Panc1 (cell line): ENCODE measurements around the gene LYPD4. TPM values are rescaled to one million over a fixed set of nuclear protein-coding genes. Genes with fewer than 3 reads are reported as not detected.

Experiments used
- ATAC-seq: fragments of 200-7000 bp; cut with Tn5 transposase; 2 replicates; pipeline ENCODE4 v1.9.1; 2020; ENCODE audit warnings: mild to moderate bottlenecking, moderate library complexity
- BruUV-seq: library from RNA; stranded (reverse); fragments of 400-500 nt; replicated peaks from 2 replicates; lab custom pipeline; 2021; lab: Mats Ljungman, UMichigan
- CTCF ChIA-PET: fragments of 300-600 bp; sonication (Branson Sonifier 250); formaldehyde crosslinking; loops from one replicate; lab custom pipeline; 2022; ENCODE audit warnings: antibody characterized with exemption; lab: Charles Lee
- POLR2A ChIA-PET: fragments of 300-600 bp; sonication (Branson Sonifier 250); formaldehyde crosslinking; loops from one replicate; lab custom pipeline; 2022; ENCODE audit warnings: antibody characterized with exemption; lab: Charles Lee
- DNase-seq: peaks from one replicate; pipeline ENCODE4 v3.0.0-alpha.2; 2010; ENCODE audit warnings: low read depth, low spot score
- H3K27ac ChIP-seq: 2 replicates; pipeline ENCODE4 v1.5.1; 2011; ENCODE audit warnings: mild to moderate bottlenecking, low read length, inconsistent platforms
- H3K27me3 ChIP-seq: fragments of 200-500 bp; sonication (Bioruptor generic); 2 replicates; pipeline ENCODE4 v1.6.0; 2014; ENCODE audit warnings: low read length, inconsistent platforms; ENCODE audit not compliant: control insufficient read depth, insufficient read depth
- H3K36me3 ChIP-seq: fragments of 200-500 bp; sonication (Bioruptor generic); 2 replicates; pipeline ENCODE4 v1.5.1; 2014; ENCODE audit warnings: inconsistent platforms, mild to moderate bottlenecking, low read length, moderate library complexity; ENCODE audit not compliant: control insufficient read depth, insufficient read depth
- H3K4me1 ChIP-seq: 2 replicates; pipeline ENCODE4 v1.5.1; 2011; ENCODE audit warnings: inconsistent platforms, mild to moderate bottlenecking, low read length, moderate library complexity; ENCODE audit not compliant: control insufficient read depth, insufficient read depth
- H3K4me3 ChIP-seq, 2 experiments: 2 replicates each; pipeline ENCODE4 v1.5.1; 2011 to 2012; ENCODE audit warnings: low read depth in 2 of 2, low read length in 2 of 2, mild to moderate bottlenecking in 2 of 2, inconsistent platforms in 1 of 2, moderate library complexity in 1 of 2
- H3K9me3 ChIP-seq: fragments of 200-500 bp; sonication (Bioruptor generic); 2 replicates; pipeline ENCODE4 v1.5.1; 2014; ENCODE audit warnings: low read depth, mild to moderate bottlenecking, inconsistent platforms, low read length, moderate library complexity; ENCODE audit not compliant: control insufficient read depth, insufficient read depth
- CTCF ChIP-seq: fragments of 450-650 bp; IDR thresholded peaks from 2 replicates; pipeline ENCODE4 v1.5.1; 2017; ENCODE audit warnings: mild to moderate bottlenecking
- POLR2AphosphoS5 ChIP-seq: IDR thresholded peaks from 2 replicates; pipeline ENCODE4 v1.6.1; 2012; ENCODE audit warnings: mild to moderate bottlenecking, low read depth, low read length, moderate library complexity
- REST ChIP-seq, 2 experiments: IDR thresholded peaks; 2 replicates each; pipeline ENCODE4 v1.6.1; 2011 to 2012; ENCODE audit warnings: low read depth in 2 of 2, control low read depth in 1 of 2, low read length in 1 of 2, mild to moderate bottlenecking in 1 of 2, moderate library complexity in 1 of 2; ENCODE audit not compliant: insufficient read depth in 1 of 2
- SIN3A ChIP-seq: IDR thresholded peaks from 2 replicates; pipeline ENCODE4 v1.6.1; 2012; ENCODE audit warnings: low read depth, mild to moderate bottlenecking, low read length, moderate library complexity, borderline replicate concordance; ENCODE audit not compliant: insufficient read depth
- TCF7L2 ChIP-seq: IDR thresholded peaks from 2 replicates; pipeline ENCODE4 v1.6.1; 2011; ENCODE audit warnings: mild to moderate bottlenecking, low read depth, low read length, inconsistent platforms
- in situ Hi-C: cut with HindIII; loops from 2 replicates; pipeline ENCODE4 v1.10.0; 2016; ENCODE audit warnings: low sequenced_read_pairs, low pct_unique_long_range_greater_than_20kb
- intact Hi-C: fragments of 100-400 bp; cut with micrococcal nuclease; formaldehyde crosslinking; loops from one replicate; pipeline ENCODE4 v1.10.0; 2022; ENCODE audit not compliant: unreplicated experiment
- total RNA-seq: library from RNA; stranded (reverse); gene quantifications from one replicate; pipeline ENCODE4 v1.2.1, GENCODE V29; 2021; ENCODE audit not compliant: unreplicated experiment

Gene LYPD4
- total RNA-seq, 1 experiment from 2014 or later: not detected

- POLR2A ChIA-PET: no interaction called here
- no peaks in the 10 kb centered on the region for H3K27me3 ChIP-seq
- no TSS peak for BruUV-seq
- ATAC-seq (no peak), DNase-seq (no peak)
- peaks cover 30% of the 10 kb centered on the region for H3K36me3 ChIP-seq
- no peaks in the 10 kb centered on the region for H3K9me3 ChIP-seq
- in situ Hi-C loops (no loop called here), intact Hi-C loops (no loop called here)
- peak overlapping the region; percentile 94 for H3K4me3 ChIP-seq
- CTCF ChIA-PET: interaction anchor here (0.7 kb wide), 1 partner anchor 135 kb away, joined by 7 read pairs; no protein-coding TSS in a partner anchor
- TF ChIP-seq TCF7L2: no peak
- TF ChIP-seq SIN3A: no peak
- TF ChIP-seq REST (IDR thresholded peaks at IDR 0.05; ENCODE audit: insufficient read depth in 1 of 2, low read depth in 2 of 2, low read length in 1 of 2): no peak
- no peak for TF ChIP-seq POLR2AphosphoS5
- no peak for TF ChIP-seq CTCF
- H3K27ac ChIP-seq: peak overlapping the region; percentile 94
- peaks cover 28% of the 10 kb centered on the region for H3K4me1 ChIP-seq
Measured at GRCh38 chr19:41861846-41862245, 17.4 kb upstream of the LYPD4 start.

GRCh38 chr19:41861116-41861768 lies 16.8 kb upstream of the LYPD4 start:
- CTCF ChIA-PET: no interaction called here
- DNase-seq (no peak), ATAC-seq (no peak)
- Histone ChIP-seq H3K9me3 (no peaks in the 10 kb centered on the region), H3K36me3 (peaks cover 30% of the 10 kb centered on the region), H3K4me3 (peak overlapping the region; percentile 94), H3K27ac (peak overlapping the region; percentile 94), H3K4me1 (peaks cover 28% of the 10 kb centered on the region), H3K27me3 (no peaks in the 10 kb centered on the region)
- POLR2A ChIA-PET: interaction anchor here (0.5 to 1.4 kb wide), 2 partner anchors 9 to 19 kb away, joined by 4 to 8 read pairs; no protein-coding TSS in a partner anchor
- TF ChIP-seq SIN3A (no peak), REST (IDR thresholded peaks at IDR 0.05; ENCODE audit: insufficient read depth in 1 of 2, low read depth in 2 of 2, low read length in 1 of 2) (no peak), TCF7L2 (no peak), POLR2AphosphoS5 (no peak), CTCF (no peak)
- intact Hi-C loops: no loop called here
- in situ Hi-C loops: no loop called here
- BruUV-seq: no TSS peak
